ENCODE measurements around the gene SPEG. TPM values are rescaled to one million over a fixed set of nuclear protein-coding genes. Genes with fewer than 3 reads are reported as not detected.

SPEG gene
- polyA plus RNA-seq, 4 donors, result 10.3 to 15.2 (median 13.3) TPM

DNA sequence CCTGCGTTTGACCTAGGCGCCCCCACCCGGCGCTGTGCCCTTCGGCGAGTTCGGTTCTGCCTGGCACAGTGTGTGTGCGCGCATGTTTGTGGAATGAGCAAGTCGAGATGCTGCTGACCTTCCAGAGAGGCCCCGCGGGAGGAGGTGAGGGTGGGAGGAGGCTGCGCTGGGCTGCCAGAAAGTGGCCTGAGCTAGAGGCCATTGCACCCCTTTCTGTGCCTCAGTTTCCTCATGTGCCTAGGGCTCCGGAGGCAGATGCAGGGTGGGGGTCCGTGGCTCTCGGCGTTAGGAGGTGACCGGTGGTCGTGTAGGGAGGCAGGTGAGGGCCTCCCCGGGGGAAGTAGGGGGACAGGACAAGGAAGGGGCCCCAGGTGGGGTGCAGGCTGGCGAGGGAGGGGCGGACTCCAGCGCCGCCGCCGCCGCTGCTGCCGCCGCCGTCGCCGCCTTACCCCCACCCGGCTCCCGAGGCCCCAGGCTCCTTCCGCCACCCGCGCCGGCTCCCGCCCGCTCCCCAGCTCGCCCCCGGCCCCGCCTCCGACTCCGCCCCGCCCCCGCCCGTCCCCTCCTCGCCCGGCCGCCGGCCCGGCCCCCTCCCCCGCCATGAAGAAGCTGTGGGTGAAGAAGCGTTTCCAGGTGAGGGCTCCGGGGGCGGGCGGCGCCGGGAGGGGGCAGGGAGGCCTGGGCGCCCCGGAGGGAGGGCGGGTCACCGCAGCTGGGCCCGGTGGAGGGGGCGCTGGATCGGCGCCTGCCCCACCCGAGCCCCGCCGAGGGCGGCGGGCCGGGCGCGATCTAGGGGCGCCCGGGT lies 7.0 kb downstream of the SPEG start:
- DNase-seq (ENCODE audit: low read depth in 4 of 4, low spot score in 3 of 4), result no peak

DNA sequence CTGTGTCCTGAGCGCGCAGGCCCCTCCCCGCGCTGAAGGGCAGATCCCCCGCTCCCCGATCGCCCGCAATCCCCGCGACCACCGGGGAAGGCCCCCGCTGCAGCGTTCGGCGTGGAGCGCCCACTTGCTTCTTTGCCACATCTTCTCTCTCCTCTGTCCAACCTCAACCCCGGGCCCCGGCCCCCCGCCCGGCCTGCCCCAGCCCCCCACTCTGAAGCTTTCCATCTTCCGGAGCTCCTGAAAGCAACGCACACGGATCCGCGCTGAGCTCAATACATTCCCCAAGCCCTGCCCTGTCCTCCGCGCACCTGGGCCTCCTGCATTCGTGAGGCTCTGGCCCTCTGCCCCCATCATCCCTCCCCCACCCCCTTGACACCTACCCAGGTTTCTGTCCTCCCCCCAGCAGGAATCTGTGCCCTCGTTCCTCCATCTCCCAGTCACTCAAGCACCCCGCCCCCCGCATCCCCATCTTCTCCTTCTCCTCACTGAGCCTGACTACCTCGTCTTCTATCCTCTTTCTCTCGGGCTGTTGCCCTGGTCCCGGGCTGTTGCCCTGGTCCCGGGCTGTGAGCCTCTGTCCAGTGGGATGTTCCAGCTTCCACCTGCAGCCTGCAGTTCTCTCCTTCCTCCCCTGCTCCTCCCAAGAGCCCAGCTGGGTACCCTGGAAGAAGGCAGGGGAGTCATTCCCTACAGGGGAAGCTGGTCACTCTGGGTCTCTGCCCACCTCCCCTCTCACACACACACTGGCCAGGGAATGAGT lies 7.8 kb downstream of the SPEG start:
- no peak for DNase-seq (ENCODE audit: low read depth in 4 of 4, low spot score in 3 of 4)

DNA sequence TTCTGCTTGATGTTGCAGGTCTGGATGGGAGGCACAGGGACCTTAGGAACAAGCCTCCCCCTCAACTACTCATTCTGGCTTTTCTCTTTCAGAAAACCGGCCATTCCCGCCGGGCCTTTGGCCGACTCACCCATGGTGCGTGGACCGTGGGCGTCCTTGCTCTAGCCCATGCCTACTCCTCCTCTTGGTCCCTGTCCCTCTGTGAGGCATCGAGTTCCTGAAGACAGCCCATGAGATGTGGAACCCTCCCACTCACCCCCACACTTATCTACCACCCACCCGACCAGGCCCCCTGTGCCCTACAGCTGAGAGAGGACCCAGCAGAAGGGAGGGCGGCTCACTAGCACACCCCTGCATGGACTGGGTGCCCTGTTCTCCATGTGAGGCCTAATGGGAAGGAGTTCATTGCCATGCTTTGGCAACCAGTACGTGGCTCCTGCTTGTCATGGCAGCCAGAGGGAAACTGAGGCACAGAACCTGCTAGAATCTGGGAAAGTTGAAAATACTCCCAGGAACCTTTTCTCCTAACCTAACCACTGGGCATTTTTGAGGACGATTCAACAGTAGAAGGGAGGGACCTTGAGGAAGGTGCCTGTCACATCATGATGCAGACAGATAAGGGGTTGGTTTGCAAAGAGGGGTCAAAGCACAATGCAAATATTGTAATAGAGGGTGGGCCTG lies 8.5 kb downstream of the SPEG start:
- DNase-seq (ENCODE audit: low read depth in 4 of 4, low spot score in 3 of 4), result no peak

DNA sequence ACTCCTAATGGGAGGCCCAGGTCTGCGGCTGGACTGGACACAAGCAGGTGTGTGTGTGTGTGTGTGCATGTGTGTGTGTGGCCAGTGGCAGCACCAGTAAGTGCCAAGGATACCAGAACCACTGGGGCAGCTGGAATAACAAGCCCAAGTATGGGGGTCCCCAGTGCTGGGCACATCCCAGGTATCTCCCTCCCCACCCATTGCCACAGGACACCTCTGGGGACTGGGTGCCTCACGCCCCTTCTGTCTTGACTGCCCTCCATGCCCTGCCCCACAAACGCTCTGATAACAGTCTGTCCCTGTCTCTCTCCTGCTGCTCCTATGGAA lies 9.0 kb downstream of the SPEG start:
- no peak for DNase-seq (ENCODE audit: low read depth in 4 of 4, low spot score in 3 of 4)

DNA sequence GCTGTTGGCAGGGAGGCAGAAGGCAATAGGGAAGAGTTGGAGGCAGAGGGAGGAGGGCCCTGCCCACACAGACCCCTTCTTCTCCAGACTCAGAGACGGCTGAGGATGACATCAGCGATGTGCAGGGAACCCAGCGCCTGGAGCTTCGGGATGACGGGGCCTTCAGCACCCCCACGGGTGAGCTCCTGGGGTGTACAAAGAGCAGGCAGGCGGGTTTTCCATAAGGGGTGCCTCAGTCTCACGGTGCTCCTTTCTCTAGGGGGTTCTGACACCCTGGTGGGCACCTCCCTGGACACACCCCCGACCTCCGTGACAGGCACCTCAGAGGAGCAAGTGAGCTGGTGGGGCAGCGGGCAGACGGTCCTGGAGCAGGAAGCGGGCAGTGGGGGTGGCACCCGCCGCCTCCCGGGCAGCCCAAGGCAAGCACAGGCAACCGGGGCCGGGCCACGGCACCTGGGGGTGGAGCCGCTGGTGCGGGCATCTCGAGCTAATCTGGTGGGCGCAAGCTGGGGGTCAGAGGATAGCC lies 10.0 kb downstream of the SPEG start:
- no peak for DNase-seq (ENCODE audit: low read depth in 4 of 4, low spot score in 3 of 4)

DNA sequence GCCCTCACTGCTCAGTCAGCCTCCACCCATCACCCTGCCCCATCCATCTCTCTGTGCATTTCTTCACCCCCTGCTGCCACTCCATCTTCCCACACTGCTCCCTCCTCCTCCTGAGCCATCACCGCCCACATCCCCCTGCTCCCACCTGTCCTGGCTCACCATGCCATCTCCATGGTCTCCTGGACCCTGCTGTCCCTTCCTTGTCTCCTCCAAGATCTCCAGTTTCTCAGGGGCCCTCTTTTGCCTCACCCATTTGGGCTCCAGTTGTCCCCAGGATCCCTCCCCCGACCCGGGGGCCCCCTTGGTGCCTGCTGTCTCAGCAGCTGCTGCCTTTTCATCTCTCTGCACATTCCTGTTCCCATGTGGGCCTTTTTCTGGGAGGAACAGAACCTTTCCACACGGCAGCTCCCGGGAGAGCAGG lies 10.6 kb downstream of the SPEG start:
- DNase-seq (ENCODE audit: low read depth in 4 of 4, low spot score in 3 of 4), result no peak

DNA sequence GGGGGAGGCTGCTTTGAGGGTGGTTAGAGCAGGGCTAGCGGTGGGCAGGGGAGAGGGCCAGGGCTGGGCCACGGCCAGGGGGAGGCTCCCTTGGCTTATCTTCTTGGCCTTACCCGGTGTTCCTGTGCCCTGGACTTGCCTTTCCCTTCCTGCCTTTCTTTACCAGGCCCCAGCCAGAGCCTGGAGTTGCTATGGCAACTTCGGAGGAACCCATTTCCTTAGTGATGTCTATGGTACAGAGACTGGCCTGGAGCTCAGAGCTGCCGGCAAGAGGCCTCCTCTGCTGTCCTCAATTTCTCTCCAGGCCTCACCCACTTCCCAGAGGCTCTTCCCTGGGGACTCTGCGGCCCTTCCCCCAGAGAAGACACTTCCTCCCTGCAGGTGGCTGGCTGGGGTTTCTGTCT lies 11.5 kb downstream of the SPEG start:
- no peak for DNase-seq (ENCODE audit: low read depth in 4 of 4, low spot score in 3 of 4)

DNA sequence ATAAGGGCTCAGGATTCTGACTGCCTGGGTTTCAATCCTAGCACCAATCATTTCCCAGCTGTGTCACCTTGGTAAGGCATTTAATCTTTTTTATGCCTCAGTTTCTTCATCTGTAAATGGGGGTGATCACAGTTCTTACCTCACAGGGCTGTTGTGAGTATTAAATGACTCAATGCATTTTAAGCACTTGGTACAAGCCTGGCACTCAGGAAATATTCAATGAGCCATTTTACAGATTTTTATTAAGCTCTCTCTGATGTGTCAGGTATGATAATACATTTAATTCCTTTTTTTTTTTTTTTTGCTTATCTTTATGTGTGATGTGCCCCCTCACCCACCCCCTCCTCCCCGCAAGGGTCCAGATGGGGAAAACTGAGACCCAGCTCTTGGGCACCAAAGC lies 12.0 kb downstream of the SPEG start:
- DNase-seq (ENCODE audit: low read depth in 4 of 4, low spot score in 3 of 4), result no peak

DNA sequence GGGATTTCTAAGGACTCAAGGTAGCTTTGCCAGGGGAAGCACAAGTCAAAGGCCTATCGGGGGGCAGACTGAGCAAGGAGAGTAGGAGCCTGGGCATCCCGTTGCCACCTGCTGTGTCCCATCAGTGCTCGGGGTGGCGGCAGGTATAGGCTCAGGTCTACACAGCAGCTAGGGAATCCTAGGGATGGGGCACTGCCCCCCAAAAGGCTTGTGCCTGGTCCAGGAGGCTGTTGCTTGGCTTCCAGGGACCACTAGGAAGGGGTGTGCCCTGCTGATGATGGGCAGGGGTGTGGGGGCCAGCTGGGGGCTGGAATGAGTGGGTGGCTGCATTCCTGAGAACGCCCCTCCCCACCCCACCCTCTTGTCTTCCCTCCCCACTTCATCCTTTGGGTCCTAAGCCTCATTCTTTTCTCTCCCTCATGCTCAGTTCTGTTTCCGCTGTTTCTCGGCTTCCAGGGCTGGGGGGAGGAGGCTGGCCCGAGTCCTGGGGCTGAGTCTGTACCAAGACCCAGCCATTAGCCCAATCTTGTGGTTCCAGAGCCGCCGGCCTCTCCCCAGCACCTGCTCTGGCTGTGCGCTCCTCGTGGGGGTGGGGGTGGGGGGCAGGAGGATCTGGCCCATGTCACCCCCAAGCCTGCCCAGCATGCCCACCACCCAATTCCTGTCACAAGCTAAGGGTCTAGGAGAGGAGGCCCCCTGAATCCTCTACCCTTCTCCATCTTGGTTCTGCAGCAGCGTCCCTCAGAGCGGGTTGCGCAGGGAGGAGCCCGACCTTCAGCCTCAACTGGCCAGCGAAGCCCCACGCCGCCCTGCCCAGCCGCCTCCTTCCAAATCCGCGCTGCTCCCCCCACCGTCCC lies 12.8 kb downstream of the SPEG start:
- no peak for DNase-seq (ENCODE audit: low read depth in 4 of 4, low spot score in 3 of 4)

DNA sequence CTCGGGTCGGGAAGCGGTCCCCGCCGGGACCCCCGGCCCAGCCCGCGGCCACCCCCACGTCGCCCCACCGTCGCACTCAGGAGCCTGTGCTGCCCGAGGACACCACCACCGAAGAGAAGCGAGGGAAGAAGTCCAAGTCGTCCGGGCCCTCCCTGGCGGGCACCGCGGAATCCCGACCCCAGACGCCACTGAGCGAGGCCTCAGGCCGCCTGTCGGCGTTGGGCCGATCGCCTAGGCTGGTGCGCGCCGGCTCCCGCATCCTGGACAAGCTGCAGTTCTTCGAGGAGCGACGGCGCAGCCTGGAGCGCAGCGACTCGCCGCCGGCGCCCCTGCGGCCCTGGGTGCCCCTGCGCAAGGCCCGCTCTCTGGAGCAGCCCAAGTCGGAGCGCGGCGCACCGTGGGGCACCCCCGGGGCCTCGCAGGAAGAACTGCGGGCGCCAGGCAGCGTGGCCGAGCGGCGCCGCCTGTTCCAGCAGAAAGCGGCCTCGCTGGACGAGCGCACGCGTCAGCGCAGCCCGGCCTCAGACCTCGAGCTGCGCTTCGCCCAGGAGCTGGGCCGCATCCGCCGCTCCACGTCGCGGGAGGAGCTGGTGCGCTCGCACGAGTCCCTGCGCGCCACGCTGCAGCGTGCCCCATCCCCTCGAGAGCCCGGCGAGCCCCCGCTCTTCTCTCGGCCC lies 13.6 kb downstream of the SPEG start:
- DNase-seq (ENCODE audit: low read depth in 4 of 4, low spot score in 3 of 4), result no peak

DNA sequence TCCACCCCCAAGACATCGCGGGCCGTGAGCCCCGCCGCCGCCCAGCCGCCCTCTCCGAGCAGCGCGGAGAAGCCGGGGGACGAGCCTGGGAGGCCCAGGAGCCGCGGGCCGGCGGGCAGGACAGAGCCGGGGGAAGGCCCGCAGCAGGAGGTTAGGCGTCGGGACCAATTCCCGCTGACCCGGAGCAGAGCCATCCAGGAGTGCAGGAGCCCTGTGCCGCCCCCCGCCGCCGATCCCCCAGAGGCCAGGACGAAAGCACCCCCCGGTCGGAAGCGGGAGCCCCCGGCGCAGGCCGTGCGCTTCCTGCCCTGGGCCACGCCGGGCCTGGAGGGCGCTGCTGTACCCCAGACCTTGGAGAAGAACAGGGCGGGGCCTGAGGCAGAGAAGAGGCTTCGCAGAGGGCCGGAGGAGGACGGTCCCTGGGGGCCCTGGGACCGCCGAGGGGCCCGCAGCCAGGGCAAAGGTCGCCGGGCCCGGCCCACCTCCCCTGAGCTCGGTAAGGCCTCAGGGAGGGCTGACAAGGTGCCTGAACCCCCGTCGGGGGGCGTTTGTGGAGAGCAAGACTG lies 14.2 kb downstream of the SPEG start:
- no peak for DNase-seq (ENCODE audit: low read depth in 4 of 4, low spot score in 3 of 4)

DNA sequence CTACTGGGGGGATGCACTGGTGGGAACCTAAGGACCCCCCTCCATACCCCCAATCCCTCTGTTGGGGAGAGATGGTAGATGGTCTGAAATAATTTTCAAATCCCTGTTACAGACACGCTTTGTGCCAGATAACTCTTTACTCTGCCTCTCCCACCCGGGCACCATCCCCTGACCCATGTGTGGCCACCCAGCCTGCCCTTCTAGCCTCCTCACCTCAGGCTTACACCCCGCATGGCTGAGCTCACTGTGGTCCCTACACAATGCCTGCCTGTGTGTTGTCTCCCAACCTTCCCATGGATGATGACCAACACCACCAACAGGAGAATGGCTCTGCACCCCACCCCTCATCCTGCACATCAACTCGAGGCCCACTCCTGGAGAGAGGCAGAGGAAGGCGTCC lies 15.0 kb downstream of the SPEG start:
- no peak for DNase-seq (ENCODE audit: low read depth in 4 of 4, low spot score in 3 of 4)

DNA sequence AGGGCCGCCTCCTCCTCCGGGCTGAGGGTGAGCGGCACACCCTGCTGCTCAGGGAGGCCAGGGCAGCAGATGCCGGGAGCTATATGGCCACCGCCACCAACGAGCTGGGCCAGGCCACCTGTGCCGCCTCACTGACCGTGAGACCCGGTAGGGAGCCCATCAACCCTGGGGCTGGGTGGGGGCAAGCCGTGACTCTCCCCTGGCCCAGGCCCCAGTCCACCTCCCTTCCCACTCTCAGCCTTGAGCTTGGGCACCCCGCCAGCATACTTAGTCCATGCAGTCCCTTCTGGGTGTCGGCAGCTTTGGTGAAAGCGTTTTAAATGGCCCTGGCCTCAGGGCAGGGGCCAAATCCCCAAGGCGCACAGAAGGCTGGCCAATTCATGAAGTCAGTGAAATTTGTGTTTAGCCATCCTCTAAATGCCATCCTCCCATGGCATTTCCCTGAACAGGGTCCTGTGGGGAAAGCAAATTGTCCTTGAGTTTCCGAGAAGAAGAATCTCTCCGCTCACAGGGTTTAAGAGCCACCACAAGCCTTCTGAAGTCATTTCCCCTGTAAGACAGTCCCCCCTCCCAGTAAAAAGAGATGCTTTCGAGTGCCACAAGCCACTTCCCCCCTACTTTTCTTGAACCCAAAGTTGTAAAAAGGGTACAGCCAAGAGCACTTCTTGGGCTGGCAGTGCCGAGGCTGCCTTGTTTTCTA lies 17.2 kb downstream of the SPEG start:
- no peak for DNase-seq (ENCODE audit: low read depth in 4 of 4, low spot score in 3 of 4)

DNA sequence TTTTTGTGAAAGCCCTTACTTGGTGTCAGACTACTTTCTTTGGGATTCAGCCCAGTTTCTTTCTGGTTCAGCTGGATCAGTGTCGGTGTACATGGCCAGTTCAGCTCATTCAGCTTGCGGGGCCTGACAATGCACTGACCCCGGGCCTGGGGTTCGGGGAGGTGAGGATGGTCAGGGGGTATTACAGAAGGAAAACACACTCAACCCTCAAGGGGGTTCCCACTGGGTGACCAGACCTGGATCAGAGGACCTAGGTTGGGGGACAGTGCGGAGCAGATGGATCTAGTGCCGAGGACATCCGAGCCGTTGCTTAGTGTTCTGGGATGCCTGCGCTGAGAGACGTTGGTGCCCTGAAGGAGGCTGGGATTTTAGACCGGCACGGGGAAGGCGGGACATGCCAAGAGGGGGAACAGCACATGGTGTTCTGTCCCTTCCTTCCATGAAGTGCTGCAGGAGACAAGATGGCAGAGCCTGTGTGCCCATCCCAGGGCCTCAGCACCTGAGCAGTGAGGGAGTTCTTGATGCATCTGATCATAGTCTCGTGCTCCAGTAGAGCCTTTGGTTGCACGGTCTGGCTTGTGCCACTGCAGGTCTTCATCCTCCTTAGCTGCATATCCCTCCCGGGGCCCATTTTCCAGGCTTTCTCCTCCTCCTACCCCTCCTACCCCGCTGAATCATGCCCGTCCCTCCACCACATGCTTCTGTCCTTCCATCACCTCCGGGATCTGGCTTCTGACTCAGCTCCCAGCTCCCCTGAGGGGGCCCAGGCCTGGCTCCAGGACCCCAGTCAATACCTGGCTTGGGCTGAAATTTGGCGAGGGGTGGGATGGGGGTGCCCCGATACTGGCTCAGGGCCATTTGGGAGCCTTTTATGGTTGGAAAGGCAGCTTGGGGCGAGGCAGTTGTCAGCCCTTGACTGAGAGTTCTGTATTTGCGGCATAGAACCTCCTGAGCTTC lies 18.0 kb downstream of the SPEG start:
- DNase-seq (ENCODE audit: low read depth in 4 of 4, low spot score in 3 of 4), result no peak

DNA sequence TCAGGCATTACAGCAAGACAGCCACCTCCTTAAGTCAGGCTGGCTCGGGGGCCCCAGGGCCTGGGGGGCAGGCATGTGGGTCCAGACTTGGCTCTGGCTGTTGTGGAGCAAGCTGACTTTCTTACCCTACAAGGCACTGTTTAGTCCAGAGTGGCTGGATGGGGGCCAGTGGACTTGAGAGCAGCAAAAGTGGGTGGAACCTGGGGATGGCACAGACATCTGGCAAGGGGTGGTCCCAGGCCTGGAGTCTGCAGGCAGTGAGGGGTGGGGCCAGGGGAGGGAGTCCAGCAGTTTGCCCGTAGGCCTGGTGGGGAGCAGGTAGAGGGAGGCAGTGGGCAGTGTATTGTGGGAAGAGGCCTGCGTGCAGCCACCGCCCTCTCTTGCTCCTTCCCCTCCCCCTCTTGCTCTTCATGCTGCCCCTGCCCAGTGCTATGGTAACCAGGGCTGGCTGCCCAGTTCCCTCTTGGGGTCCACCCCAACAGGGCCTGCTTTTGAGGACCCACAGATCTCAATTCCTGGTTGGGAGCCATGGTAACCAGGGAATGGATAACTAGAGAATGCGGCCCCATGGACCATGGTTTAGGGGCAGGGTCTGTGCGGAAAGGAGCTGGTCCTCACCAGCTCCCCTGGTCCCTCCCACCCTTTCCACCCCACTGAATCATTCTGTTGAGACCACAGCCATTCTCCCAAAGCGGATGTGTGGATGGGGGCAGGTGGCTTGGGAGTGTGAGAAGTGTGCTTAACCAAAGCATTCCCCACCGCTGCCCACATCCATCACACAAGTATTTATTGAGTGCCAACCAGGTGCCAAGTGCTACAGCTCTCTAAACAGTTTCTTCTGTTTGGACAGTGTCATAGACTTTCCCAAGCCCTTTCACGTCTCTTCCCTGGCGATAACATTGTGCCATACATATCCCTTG lies 19.3 kb downstream of the SPEG start:
- no peak for DNase-seq (ENCODE audit: low read depth in 4 of 4, low spot score in 3 of 4)

DNA sequence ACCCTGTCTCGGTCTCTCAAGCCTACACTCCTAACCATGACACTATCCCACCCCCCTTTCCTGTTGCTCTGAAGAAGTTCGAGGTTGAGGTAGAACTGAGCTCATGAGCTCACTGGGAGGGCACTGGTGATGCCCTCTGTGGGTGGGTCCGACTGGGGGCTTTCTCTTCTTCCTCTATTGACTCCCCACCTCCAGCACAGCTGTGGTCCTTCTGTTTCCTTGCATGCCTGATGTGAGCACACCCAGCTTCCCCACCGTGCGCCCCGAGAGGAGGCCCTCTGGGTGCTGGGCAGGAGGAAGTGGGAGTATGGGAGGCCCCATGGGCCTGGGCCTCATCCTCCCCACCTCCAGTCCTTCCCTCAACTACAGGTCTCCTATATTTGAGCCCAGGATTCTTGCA lies 20.9 kb downstream of the SPEG start:
- no peak for DNase-seq (ENCODE audit: low read depth in 4 of 4, low spot score in 3 of 4)
